ENCODE results near the gene ETV3. TPM values are rescaled to one million over a fixed set of nuclear protein-coding genes. Genes with fewer than 3 reads are reported as not detected.

Gene ETV3
- total and polyA plus RNA-seq, 2 of the 8 experiments (the other 6 are each of a cell fraction or from before 2014, with no cell fraction given): 6.0 to 23.8 TPM

DNA sequence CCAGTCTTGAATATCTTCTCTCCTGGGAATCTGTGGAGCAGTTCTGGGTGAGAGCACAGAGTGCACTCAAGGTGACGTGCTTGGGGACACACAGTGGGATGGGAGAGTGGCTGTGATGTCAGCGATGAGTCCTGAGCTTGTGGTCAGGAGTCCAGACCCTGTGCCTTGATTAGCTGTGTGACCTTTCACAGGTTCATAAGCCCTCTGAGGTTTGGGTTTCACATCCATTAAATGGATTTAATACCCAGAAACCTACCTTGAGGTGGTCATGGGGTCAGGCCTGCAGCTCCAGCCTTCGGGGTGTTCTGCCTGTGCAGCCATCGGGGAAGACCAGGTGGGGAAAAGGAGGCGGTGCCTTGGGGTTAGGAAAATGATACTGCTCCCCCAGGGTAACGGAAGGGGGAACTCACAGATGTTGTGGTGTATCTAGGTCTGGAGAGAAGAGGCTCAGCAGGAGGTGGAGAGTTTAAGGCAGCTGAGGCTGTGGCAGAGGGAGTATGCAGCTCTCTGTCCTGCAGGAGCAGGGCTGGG lies 38.5 kb upstream of the ETV3 start (continued):
- TF ChIP-seq, protein P1, sequence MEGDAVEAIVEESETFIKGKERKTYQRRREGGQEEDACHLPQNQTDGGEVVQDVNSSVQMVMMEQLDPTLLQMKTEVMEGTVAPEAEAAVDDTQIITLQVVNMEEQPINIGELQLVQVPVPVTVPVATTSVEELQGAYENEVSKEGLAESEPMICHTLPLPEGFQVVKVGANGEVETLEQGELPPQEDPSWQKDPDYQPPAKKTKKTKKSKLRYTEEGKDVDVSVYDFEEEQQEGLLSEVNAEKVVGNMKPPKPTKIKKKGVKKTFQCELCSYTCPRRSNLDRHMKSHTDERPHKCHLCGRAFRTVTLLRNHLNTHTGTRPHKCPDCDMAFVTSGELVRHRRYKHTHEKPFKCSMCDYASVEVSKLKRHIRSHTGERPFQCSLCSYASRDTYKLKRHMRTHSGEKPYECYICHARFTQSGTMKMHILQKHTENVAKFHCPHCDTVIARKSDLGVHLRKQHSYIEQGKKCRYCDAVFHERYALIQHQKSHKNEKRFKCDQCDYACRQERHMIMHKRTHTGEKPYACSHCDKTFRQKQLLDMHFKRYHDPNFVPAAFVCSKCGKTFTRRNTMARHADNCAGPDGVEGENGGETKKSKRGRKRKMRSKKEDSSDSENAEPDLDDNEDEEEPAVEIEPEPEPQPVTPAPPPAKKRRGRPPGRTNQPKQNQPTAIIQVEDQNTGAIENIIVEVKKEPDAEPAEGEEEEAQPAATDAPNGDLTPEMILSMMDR (IDR thresholded peaks at IDR 0.05; ENCODE audit: control extremely low read depth in 1 of 3, insufficient read depth in 1 of 3, low read depth in 1 of 3, low read length in 3 of 3): no peak

Data from H1 (cell line).